Activated CD8-positive, alpha-beta memory T cell treated with anti-CD3 and anti-CD28 coated beads for 24 hours (primary cell): ENCODE data around the gene MIS18A.
A peak's percentile ranks its signal among the peaks of the same experiment; 100 is the strongest.

Experiments used
- DNase-seq: peaks from one replicate; pipeline ENCODE4 v3.0.0-alpha.2; 2020

The MIS18A gene, protein sequence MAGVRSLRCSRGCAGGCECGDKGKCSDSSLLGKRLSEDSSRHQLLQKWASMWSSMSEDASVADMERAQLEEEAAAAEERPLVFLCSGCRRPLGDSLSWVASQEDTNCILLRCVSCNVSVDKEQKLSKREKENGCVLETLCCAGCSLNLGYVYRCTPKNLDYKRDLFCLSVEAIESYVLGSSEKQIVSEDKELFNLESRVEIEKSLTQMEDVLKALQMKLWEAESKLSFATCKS

DNA sequence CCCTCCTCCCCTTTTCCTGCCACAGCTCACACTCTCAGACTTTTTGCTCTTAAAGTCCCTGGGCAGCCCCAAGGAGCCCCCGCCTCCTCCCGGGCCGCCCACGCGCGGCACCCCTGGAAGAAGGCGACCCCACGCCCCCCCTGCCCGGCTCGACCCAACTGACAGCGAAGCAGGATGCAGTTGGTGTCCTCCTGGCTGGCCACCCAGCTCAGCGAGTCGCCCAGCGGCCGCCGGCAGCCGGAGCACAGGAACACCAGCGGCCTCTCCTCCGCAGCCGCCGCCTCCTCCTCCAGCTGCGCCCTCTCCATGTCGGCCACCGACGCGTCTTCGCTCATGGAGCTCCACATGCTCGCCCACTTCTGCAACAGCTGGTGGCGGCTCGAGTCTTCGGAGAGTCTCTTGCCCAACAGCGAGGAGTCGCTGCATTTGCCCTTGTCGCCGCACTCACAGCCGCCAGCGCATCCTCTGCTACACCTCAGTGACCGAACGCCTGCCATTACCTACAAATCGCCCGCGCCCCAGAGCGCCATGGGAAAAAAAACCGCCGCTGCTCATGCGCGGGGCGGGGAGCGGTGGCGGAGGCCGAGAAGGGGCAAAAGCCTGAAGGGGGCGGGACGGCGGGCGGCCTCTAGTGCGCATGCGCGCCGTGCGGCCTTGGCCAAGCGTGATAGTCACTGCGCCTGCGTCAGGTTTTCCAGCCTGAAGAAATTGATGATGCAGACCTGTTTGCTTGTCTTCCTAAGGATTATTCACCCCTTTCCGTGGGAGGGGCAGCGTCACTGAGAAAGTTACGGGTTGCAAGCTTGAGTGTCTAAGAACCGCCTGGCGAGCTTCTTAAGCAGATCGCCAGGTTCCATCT lies at the start of gene MIS18A:
MIS18A (minus strand) TSS at position 532 of the 859 bp plus-strand sequence; CDS start at position 497, 35 bp downstream.
- peak; percentile 99 for DNase-seq

DNA sequence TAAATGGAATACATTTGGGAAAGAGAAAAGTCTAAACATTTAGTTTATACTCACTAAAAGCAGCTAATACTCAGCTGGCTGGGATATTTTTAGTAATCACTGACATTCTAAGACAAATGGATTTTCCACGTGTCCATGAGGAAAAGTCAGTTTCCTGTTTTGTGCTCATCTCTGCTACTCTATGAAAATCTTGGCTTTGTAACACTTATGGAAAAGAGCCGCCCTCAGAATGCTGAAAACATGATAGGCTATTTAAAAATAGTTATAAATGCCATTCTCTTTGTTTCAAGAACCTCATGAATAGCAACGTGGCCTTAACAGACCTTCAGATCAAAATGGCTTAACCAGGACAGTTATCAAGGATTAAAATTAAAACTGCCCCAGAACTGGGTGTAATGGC lies 49.7 kb upstream of the MIS18A start:
- DNase-seq = no peak

DNA sequence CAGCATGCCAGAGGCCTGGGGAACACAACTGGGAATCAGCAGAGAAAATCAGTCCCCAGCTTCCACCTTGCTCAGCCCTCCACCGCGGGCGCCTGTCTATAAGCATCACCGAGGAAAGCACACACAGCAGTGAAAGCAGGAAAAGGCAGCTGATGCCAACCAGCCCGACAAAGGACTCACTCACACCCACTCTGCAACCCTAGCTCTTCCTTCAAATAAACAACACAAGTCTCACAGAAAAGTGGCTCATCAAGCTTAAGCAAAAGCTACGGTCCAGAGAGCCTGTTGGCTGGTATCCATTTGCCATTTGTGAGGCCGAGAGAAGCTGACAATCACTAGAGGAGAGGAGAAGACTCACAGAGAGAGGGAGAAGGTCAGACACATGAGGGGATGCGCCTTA lies 46.9 kb upstream of the MIS18A start:
- no peak for DNase-seq

DNA sequence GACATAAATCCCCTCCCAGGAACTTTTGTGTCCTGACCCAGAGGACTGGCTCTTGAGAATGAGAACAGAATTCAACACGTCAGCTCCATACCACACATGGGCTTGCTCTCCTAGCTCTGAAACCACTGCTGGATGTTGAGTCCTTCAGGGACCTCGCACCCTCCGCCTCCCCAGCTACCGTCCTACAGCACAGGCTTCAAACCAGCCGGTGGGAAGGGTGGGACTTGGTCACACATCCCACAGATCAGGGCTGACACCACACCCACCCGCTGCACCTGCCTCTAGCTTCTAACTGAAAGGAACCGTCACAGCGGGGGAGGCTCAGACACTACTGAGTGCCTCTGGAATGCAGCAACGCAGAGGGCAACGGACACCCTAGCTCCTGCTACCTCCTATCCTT lies 43.8 kb upstream of the MIS18A start:
- DNase-seq = no peak

DNA sequence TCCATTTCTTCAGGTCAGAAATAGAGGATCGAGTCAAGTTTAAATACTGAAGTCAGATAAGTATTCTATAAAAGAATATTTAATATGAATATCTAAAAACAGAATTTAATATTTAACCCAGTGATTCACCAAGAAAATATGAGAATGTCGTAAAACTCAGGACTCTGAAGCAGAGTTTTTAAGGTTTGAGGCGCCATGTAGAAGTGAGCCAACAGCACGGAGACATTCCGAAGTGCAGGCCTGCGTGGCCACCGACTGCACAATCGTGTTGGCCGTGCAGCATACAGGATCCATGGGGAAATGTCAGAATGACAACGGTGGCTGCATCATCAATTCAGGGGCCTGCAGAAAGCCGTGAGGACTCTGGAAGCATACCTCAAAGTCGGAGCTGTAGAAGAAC lies 43.3 kb upstream of the MIS18A start:
- no peak for DNase-seq

DNA sequence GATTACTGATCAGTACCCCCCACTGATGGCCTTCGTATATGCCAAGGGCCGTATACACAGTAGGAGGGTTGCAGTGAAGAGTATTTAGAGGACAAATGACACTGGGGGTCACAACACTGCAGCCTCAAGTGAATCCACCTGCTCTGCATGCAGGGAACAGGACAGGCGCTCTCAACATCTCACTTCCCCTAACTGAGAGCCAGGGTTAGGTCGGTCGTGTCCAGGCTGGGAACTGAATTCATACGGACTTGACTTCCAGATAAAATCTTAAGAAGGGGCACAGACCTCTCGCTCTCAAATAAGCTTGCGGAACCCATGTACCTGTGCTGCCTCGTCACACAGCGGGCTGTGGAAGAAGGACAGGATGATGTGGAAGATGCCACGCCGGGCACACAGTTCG lies 42.6 kb upstream of the MIS18A start:
- DNase-seq = no peak

DNA sequence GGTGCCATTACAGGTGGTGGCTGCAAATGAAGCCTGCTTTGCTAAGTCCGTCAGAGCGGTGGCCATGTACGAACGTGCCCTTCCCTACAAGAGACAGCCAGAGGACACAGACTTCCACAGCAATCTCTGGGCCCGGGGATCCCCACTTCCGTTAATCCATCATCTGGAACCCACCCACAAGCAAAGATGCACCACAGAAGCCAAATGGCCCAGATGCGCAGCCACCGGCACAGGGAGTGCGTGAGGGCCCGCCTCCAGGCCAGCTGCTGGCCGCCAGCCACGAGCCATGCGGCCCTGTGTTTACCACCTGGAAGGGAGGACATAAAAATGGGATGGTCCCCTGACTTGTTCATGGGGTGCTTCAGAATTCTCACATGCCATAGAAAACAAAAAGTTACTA lies 41.9 kb upstream of the MIS18A start:
- no peak for DNase-seq

DNA sequence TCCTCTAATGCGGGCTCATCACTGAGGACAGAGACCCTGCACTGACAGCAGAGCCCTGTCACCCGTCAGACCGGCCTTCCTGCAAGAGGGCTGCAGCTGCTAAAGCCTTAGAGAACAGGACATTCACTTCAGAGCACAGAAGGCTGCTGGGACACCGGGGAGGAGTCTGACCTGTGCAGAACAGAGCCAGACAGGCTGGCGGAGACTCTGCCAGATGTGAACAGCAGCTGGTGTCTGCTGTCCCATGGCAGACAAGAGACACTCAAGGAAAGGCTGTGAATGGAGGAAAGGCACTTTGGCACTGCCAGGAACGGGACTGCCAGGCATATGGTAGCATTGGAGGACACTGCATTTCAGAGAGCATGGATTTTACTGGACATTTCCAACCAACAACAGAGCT lies 41.2 kb upstream of the MIS18A start:
- DNase-seq = no peak

DNA sequence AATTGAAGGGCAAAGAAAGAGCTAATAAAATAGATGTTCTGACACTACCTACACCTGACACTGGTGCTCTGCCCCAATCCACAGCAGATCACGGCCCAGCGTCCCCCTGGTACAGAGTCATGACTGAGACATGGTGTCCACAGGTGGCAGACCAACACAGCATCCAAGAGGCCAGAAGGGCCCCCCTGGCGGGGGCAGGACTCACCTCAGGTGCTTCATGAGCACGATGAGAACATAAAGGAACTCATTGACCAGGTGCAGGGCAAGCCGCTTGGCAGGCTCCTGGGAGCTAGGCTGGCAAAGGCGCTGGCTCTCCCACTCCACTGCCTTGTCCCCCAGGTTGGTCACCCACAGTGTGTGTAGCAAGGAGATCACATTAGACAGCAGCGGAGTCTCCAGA lies 40.2 kb upstream of the MIS18A start:
- no peak for DNase-seq

DNA sequence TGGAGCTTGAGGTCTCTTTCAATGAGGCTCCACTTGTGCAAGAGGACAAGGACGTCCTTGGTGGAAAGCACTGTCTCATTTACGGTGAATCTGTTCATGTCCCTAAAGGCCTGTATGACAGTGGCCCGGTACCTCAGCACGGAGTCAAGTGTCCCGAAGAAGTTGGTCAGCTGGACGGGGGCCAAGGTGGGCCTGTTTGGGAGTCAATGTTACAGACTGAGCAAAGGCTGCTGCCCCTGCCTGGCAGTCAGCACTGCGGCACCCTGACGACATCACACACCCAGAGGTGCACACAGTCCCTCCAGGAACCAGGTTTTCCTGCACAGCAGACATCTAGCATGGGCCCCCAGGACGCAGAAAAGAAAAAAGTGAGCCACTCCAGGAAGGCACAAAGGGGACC lies 38.9 kb upstream of the MIS18A start:
- DNase-seq = no peak

DNA sequence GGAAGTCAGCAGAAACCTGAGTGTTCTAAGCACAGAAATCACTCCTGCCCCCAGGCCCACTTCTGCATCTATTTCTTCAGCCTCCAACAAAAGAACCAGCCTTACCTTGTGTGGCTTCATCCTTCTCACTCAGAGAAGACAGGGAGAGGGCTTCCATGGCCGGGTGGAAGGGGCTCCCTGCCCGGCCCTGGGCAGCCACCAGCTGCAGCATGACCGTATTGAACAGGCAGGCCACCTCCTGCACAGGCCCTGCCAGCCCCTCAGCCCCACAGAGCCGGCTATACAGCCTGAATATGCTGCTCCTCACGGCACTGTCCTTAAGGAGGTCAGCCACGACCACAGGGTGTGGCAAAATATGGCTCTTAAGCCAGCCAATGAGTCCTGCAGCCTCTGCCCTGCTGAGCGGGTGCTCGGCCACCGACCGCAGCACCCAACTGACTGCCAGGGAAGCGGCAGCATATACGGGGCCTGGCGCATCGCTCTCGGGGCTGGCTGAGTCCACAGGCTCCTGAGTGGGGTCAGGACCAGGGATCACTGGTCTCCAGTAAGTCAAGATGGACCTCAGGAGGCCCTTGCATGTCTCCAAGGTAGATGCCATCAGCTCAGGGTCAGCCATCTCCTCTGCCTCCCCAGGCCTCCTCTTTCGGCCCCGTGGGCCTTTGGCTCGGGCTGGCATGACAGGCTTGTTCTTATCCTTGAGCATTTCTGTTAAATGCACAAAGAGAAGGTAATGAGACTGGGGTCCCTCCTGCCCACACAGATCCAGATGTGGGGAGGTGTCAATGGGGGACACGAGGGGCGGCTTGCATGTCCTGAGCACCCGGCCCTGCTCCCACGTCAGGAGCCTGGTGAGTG lies 37.7 kb upstream of the MIS18A start:
- no peak for DNase-seq

DNA sequence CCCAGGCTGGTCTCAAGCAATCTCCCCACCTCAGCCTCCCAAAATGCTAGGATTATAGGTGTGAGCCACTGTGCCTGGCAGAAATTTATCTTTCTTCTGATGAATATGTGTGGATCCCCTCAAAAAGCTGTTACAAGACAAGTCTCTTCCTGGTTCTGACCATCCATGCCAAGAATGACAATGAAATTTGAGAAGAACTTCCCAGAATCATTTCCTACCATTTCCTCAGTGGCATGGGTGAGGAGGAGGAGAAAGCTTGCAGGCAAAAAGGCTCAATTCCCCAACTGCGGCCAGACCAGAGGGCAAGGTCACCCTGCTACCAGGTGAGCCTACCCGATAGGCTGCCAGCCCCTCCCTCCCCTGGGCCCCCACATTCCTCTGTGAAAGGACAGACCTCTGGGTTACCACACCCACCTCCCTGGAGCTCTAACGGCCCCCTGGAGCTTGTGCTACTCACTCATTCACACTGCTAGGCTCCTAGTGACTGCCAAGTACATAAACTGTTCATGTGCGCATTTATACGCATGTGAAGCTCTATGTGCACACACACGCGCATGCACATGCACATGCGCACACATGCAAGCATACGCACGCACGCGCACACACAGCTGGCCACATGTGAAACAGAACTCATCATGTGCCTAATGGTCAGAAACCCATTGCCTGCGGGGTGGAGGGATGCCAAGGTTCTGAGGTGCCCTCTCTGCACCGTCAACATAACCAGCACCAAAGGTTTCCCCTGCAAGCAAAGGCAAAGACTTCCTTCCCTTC lies 36.8 kb upstream of the MIS18A start:
- no peak for DNase-seq

DNA sequence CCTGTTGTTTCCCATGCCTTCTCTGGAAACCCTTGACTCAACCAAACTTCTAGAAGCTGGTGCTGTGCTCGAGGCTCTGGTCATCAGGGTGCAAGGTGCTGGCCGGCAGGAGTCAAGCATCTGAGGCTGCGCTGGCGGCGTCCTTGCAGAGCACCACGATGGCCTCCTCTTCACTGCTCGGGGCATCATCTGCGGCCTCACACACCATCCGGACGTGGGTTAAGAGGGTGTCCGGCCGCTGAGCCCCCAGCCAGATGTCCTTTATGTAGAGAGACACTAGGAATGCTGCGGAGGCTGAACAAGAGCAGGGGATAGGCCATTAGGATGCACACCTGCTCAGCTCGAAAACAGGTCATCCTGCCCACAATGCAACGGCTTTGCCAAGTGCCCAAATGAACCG lies 36.0 kb upstream of the MIS18A start:
- no peak for DNase-seq

DNA sequence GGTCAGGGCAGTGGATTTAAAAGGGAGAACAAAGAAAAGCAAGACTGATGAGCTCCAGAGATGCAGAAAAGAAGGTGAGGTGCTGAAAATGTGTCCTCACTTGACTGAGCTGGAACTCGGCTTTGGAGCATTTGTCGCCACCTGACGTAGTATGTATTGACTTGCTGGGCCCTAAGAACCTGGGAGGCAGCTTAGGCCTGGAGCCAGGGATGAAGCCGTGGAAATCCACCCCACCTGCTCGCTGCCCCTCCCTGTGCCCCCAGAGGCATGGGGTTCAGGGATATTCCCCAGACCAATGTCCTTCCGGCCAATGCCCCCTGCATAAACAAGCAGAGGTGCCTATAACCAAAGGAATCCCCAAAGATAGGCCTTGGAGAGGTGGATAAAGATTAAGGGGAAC lies 34.1 kb upstream of the MIS18A start:
- DNase-seq = no peak

DNA sequence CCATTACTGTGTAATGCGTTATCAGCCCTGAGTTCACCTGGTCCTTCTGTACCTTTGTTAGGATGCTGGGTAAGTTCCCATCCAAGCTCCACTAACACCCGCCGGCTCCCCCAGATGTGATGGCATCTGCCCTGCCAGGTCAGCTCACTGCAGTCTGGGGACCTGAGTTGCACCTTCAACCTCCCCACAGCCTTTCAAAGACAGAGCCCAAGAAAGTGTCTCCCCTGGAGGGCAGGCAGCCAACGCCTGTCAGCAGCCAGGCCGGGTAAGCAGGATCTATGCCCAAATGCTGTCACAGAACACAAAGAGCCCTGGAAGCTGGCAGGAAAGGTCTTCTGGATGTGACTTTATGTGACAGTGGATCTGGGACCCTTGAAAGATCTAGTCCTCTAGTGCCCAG lies 33.5 kb upstream of the MIS18A start:
- peak; percentile 41 for DNase-seq

DNA sequence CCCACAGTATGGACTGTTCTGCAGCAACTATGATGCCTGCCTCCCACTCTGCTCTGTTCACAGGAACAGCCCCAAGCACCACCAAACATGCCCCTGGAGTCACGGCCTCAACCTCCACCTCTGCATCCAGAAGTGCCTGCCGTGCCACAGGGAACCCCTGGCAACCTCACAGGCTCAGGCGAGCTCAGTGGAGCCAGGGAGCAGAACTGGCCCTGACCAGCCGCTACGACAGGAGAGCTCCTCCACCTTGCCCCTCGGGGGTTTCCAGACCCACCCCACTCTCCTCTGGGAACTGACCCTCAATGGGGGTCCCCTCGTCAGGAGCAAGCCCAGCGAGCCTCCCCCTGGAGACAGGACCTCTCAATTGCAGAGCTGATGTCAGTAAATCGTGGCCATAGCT lies 32.8 kb upstream of the MIS18A start:
- peak; percentile 54 for DNase-seq

DNA sequence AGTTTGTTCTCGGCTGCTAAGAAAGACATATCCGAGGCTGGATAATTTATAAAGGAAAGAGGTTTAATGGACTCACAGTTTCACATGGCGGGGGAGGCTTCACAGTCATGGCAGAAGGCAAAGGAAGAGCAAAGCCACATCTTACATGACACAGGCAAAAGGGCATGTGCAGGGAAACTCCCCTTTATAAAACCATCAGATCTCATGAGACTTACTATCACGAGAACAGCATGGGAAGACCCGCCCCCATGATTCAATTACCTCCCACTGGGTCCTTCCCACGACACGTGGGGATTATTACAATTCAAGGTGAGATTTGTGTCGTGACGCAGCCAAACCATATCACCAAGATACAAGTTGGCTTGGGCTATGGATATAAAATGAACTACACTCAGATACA lies 32.1 kb upstream of the MIS18A start:
- peak; percentile 52 for DNase-seq

DNA sequence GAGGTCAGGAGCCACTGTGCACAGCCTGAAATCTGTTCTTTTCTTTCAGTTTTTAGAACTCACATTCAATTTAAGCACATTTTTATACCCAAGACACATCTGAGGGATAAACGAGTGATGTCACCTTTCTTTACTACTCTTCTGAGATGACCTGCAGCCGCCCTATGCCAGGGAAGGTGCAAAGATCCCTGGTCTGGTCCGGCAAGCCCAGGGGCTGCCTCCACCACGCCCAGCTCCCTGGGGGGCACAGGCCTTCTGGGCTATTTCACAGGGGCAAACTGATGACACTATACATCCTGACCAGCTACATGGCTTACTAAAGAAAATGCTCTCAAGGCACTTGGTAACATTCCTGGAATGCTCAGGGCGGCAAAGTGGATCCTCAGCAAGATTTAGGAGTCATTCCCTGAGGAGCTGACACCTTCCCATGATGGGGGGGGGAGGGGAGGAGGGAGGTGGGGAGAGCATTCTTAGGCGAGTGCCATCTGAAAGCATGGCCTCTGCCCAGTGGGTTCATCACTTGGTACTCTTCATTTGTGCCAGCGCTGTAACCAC lies 31.1 kb upstream of the MIS18A start:
- DNase-seq = peak; percentile 28

DNA sequence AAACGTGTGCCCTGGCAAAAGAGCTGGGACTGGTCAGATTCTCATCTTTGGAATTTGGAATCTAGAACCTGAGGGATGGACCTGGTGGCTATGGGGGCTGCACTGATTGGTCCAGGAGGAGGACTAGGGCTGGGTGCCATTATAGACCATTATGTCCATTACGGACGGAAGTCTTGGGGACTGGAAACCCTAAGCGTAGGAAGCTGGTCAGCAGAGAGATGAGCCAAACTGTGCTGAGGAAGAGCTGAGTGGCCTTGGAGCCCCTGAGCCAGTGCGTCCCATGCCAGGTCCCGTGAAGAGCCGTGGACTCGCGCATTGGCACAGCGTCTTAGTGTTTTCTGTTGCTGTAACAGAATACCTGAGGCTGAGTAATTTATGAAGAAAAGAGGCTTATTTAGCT lies 29.8 kb upstream of the MIS18A start:
- peak; percentile 43 for DNase-seq

DNA sequence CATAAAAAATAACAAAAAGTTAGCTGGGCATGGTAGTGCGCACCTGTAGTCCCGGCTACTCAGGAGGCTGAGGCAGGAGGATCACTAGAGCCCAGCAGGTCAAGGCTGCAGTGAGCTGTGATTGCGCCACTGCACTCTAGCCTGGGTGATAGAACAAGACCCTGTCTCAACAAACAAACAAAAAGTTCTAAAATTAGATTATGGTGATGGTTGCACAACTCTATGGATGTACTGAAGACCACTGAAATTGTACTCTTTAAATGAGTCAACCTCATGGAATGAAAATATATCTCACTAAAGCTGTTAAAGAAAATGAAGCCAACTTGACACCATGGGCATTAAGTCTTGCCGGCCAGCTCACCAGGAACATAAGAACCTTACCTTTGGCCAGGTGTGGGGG lies 28.9 kb upstream of the MIS18A start:
- DNase-seq = no peak

DNA sequence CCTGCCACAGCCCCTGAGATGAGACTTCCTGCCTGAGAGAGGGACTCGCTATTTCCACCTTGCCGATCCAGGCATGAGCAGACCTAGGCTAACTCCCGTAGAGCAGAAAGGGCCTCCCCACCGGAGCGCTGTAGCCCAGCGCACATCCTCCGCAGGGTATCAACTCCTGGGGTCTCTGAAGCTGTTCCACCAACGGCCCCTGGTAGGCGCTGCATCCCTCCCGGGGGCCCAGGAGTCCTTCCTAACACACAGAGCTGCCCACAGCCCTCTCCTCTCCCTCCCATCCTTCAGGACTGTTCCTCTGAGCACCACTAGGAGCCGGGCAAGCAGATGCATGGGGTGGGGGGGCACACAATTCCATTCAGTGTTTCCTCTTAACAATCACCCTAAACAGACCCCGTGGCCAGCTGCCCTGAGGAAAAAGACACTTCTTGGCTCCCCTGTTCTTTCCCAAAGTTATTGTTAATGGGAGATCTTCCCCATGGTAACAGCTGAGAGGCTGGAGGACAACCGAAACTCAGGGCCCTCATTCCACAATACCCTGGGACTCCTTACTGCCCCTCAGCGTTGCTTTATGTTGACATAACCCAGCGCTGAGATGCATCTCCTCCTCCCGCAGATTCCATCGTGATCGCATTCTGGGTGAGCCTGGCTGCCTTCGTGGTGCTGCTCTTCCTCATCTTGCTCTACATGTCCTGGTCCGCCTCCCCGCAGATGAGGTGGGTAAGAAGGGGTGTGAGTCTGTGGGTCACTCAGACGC lies 27.4 kb upstream of the MIS18A start:
- peak; percentile 54 for DNase-seq

DNA sequence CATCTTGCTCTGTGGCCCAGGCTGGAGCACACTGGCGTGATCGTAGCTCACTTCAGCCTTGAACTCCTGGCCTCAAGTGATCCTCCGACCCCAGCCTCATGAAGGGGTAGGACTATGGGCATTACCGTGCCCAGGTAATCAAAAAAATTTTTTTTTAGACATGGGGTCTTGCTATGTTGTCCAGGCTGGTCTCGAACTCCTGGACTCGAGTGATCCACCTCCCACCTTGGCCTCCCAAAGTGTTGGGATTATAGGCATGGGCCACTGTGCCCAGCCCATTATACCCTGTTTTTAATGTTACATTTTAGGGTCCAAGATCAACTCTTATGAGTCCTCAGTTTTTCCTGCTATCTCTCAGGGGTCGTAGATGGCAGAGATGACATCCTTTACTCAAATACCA lies 26.1 kb upstream of the MIS18A start:
- no peak for DNase-seq
